OCI-LY1 (cell line): ENCODE measurements around the gene C10orf53.

Source experiments
- H2AFZ ChIP-seq: fragments of 200-600 bp; sonication (generic), shearing (Covaris generic); 2 replicates; pipeline ENCODE4 v1.6.0; 2014; ENCODE audit warnings: antibody characterized with exemption, mild to moderate bottlenecking, low read length
- H3F3A ChIP-seq: fragments of 200-600 bp; sonication (generic), shearing (Covaris generic); 2 replicates; pipeline ENCODE4 v1.6.0; 2014; ENCODE audit warnings: mild to moderate bottlenecking, antibody characterized with exemption, low read length, moderate library complexity; ENCODE audit not compliant: insufficient read depth
- H3K27ac ChIP-seq: fragments of 200-600 bp; sonication (generic); 2 replicates; pipeline ENCODE4 v1.5.1; 2014; ENCODE audit warnings: low read length, mixed run types, mild to moderate bottlenecking, low read depth; ENCODE audit not compliant: poor library complexity, severe bottlenecking
- H3K27me3 ChIP-seq: fragments of 200-600 bp; sonication (generic); 2 replicates; pipeline ENCODE4 v1.6.0; 2014; ENCODE audit warnings: antibody characterized with exemption, mild to moderate bottlenecking, low read length, moderate library complexity; ENCODE audit not compliant: insufficient read depth
- H3K36me3 ChIP-seq: fragments of 200-600 bp; sonication (generic); 2 replicates; pipeline ENCODE4 v1.6.1; 2014; ENCODE audit warnings: mild to moderate bottlenecking, antibody characterized with exemption, low read length, moderate library complexity, mixed read lengths; ENCODE audit not compliant: insufficient read depth
- H3K4me1 ChIP-seq: fragments of 200-600 bp; sonication (generic); 2 replicates; pipeline ENCODE4 v1.5.1; 2014; ENCODE audit warnings: mild to moderate bottlenecking, low read length, moderate library complexity; ENCODE audit not compliant: insufficient read depth, severe bottlenecking
- H3K4me2 ChIP-seq: fragments of 200-600 bp; sonication (generic), shearing (Covaris generic); 2 replicates; pipeline ENCODE4 v1.6.1; 2014; ENCODE audit warnings: low read length
- H3K4me3 ChIP-seq: fragments of 200-600 bp; sonication (generic); 2 replicates; pipeline ENCODE4 v1.5.1; 2014; ENCODE audit warnings: low read length, low read depth, mild to moderate bottlenecking, mixed read lengths; ENCODE audit not compliant: poor library complexity, severe bottlenecking
- H3K79me2 ChIP-seq: fragments of 200-600 bp; shearing (Covaris generic); 2 replicates; pipeline ENCODE4 v1.6.1; 2016; ENCODE audit warnings: mixed run types, low read length, mixed read lengths; ENCODE audit not compliant: insufficient read depth
- H3K9ac ChIP-seq: fragments of 200-600 bp; sonication (generic), shearing (Covaris generic); 2 replicates; pipeline ENCODE4 v1.6.1; 2014; ENCODE audit warnings: mild to moderate bottlenecking, low read length, mixed read lengths
- H3K9me2 ChIP-seq: fragments of 200-600 bp; sonication (generic), shearing (Covaris generic); 2 replicates; pipeline ENCODE4 v1.6.1; 2014; ENCODE audit warnings: low read depth, mild to moderate bottlenecking, low read length, mixed read lengths
- H3K9me3 ChIP-seq: fragments of 200-600 bp; shearing (Covaris generic); 2 replicates; pipeline ENCODE4 v1.6.1; 2014; ENCODE audit warnings: low read length, mixed read lengths
- H4K20me1 ChIP-seq: fragments of 200-600 bp; sonication (generic), shearing (Covaris generic); 2 replicates; pipeline ENCODE4 v1.6.0; 2016; ENCODE audit warnings: mild to moderate bottlenecking, low read length; ENCODE audit not compliant: insufficient read depth
- EZH2 ChIP-seq: fragments of 200-600 bp; sonication (generic), shearing (Covaris generic); IDR thresholded peaks from 2 replicates; pipeline ENCODE4 v1.8.0; 2017; ENCODE audit warnings: borderline replicate concordance, mixed run types, mild to moderate bottlenecking, antibody characterized with exemption, low read length, moderate library complexity, mixed read lengths
- TF ChIP-seq, protein P1 (sequence below): fragments of 200-600 bp; sonication (generic), shearing (Covaris generic); IDR thresholded peaks from 2 replicates; pipeline ENCODE4 v1.5.1; 2017; ENCODE audit warnings: mild to moderate bottlenecking, antibody characterized with exemption, low read length, moderate library complexity, mixed read lengths

Gene C10orf53

DNA sequence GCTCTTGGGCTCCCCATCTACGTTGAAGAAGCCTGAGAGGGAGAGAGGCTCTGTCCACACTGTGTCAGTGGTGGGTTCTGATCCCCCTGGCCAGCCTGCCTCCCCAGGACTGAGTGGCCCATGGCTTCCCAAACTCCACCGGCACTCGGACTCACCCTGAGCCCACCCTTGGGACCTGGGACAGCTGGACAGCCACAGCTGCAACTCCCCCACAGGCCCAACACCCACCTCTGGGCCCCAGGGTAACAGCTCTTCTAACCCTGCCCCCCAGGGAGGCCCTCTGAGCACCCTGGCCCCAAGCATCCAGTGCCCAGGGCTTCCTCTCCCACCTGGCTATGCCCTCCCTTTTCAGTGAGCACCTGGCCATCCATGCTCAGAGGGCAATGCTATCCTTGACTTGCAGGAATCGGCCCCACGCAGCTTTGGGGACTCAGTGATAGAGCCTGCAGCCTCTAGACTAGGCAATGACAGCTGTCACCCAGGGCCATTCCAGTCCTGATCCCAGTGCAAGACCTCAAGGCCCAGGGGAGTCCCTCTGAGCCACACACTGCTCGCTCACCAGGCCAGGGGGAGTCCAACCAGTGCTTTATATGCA lies 64.7 kb downstream of the C10orf53 start:
- Histone ChIP-seq H4K20me1 (no peaks in the 10 kb centered on the region), H3K4me2 (no peak overlapping the region), H3K9ac (no peak overlapping the region), H3K4me1 (no peaks in the 10 kb centered on the region), H3K9me3 (no peaks in the 10 kb centered on the region), H2AFZ (no peak overlapping the region), H3K79me2 (no peaks in the 10 kb centered on the region), H3K27ac (no peak overlapping the region), H3K9me2 (no peaks in the 10 kb centered on the region), H3K36me3 (no peaks in the 10 kb centered on the region), H3K27me3 (no peaks in the 10 kb centered on the region), H3K4me3 (no peak overlapping the region), H3F3A (no peaks in the 10 kb centered on the region)
- TF ChIP-seq, protein P1, sequence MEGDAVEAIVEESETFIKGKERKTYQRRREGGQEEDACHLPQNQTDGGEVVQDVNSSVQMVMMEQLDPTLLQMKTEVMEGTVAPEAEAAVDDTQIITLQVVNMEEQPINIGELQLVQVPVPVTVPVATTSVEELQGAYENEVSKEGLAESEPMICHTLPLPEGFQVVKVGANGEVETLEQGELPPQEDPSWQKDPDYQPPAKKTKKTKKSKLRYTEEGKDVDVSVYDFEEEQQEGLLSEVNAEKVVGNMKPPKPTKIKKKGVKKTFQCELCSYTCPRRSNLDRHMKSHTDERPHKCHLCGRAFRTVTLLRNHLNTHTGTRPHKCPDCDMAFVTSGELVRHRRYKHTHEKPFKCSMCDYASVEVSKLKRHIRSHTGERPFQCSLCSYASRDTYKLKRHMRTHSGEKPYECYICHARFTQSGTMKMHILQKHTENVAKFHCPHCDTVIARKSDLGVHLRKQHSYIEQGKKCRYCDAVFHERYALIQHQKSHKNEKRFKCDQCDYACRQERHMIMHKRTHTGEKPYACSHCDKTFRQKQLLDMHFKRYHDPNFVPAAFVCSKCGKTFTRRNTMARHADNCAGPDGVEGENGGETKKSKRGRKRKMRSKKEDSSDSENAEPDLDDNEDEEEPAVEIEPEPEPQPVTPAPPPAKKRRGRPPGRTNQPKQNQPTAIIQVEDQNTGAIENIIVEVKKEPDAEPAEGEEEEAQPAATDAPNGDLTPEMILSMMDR = no peak
- TF ChIP-seq EZH2 = no peak

DNA sequence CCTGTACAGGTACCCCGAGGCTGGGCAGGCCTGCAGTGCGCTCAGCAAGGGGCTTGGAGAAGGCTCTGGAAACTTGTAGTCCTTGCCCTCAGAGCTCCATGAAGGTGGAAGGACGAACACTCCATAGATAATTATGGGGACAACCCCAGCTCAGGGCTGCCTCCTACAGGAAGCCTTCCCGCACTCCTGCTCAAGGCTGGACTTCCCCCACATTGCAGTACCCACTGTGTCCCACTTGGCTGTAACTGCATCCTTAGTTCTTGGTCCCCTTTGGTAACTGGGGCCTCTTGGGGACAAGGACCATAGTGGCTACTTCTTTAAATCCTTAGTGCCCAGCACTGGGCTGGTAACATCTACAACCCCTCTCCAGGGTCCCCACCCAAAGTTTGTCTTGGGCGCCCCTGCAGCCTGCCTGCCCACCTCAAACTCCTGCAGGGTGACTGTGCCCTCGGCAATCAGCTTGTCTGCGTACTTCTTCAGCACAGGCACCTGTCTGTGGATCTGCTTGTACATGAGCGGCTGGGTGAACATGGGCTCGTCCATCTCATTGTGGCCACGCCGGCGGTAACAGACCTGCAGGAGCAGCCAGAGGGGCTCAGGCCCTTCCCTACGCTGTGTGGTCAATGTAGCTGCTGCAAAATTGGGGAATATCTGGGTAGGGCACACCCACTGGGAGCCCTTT lies 65.6 kb downstream of the C10orf53 start:
- H3K4me2 ChIP-seq = no peak overlapping the region
- H4K20me1 ChIP-seq = no peaks in the 10 kb centered on the region
- no peak overlapping the region for H3K27ac ChIP-seq
- no peaks in the 10 kb centered on the region for H3K79me2 ChIP-seq
- TF ChIP-seq, protein P1 = no peak
- H3K27me3 ChIP-seq = no peaks in the 10 kb centered on the region
- no peak overlapping the region for H2AFZ ChIP-seq
- H3K9ac ChIP-seq = no peak overlapping the region
- H3F3A ChIP-seq = no peaks in the 10 kb centered on the region
- H3K36me3 ChIP-seq = no peaks in the 10 kb centered on the region
- no peaks in the 10 kb centered on the region for H3K9me3 ChIP-seq
- H3K4me1 ChIP-seq = no peaks in the 10 kb centered on the region
- H3K4me3 ChIP-seq = no peak overlapping the region
- no peaks in the 10 kb centered on the region for H3K9me2 ChIP-seq

DNA sequence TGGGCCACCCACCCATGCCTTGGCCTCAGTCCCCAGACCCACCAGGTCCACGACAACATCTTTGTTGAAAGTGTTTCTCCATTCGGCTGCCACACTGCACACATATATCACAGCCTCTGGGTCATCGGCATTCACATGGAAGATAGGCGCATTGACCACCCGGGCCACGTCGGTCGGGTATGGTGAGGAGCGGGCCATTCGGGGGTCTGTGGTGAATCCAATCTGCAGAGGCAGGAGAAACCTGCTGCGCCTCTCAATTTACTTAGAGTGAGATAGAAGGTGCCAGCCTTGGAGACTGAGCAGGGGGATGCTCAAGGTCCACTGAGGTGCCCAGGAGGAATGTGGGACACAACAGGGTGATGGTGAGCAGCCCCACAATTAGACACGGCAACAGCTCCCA lies 66.3 kb downstream of the C10orf53 start:
- Histone ChIP-seq H3K27me3 (no peaks in the 10 kb centered on the region), H3K27ac (no peak overlapping the region), H3K9ac (no peak overlapping the region), H2AFZ (no peak overlapping the region), H3K4me2 (no peak overlapping the region), H3K4me3 (no peak overlapping the region), H3K9me2 (no peaks in the 10 kb centered on the region), H3K36me3 (no peaks in the 10 kb centered on the region), H3K4me1 (no peaks in the 10 kb centered on the region), H3K9me3 (no peaks in the 10 kb centered on the region), H4K20me1 (no peaks in the 10 kb centered on the region), H3K79me2 (no peaks in the 10 kb centered on the region), H3F3A (no peaks in the 10 kb centered on the region)
- TF ChIP-seq, protein P1 = no peak
- TF ChIP-seq EZH2 = no peak
